ENCODE data around the gene MZT2B.
"Not testable (repeated sequence)": the region's sequence is repeated elsewhere in the genome, so short reads cannot be mapped to it uniquely, and the experiment has no call there.

MZT2B gene

DNA sequence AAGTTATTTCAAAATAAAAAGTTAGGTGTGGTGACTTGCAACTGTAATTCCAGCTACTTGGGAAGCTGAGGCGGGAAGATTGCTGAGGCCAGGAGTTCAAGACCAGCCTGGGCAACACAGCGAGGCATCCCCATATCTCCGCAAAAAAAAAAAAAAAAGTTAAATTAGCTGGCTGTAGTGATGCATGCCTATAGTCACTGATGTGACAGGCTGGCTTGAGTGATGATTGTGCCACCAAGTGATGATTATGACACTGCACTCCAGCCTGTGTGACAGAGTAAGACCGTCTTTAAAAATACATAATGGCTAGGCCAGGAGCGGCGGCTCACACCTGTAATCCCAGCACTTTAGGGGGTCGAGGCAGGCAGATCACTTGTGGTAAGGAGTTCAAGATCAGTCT lies 12.2 kb upstream of the MZT2B start:
- TF ChIP-seq, protein P1, sequence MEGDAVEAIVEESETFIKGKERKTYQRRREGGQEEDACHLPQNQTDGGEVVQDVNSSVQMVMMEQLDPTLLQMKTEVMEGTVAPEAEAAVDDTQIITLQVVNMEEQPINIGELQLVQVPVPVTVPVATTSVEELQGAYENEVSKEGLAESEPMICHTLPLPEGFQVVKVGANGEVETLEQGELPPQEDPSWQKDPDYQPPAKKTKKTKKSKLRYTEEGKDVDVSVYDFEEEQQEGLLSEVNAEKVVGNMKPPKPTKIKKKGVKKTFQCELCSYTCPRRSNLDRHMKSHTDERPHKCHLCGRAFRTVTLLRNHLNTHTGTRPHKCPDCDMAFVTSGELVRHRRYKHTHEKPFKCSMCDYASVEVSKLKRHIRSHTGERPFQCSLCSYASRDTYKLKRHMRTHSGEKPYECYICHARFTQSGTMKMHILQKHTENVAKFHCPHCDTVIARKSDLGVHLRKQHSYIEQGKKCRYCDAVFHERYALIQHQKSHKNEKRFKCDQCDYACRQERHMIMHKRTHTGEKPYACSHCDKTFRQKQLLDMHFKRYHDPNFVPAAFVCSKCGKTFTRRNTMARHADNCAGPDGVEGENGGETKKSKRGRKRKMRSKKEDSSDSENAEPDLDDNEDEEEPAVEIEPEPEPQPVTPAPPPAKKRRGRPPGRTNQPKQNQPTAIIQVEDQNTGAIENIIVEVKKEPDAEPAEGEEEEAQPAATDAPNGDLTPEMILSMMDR (conservative IDR thresholded peaks at IDR 0.05): no peak
- no peak overlapping the region for H3K27ac ChIP-seq

- not testable (repeated sequence) for H3K27ac ChIP-seq
Observed at GRCh38 chr2:130174866-130175265, 7.2 kb upstream of the MZT2B start.

DNA sequence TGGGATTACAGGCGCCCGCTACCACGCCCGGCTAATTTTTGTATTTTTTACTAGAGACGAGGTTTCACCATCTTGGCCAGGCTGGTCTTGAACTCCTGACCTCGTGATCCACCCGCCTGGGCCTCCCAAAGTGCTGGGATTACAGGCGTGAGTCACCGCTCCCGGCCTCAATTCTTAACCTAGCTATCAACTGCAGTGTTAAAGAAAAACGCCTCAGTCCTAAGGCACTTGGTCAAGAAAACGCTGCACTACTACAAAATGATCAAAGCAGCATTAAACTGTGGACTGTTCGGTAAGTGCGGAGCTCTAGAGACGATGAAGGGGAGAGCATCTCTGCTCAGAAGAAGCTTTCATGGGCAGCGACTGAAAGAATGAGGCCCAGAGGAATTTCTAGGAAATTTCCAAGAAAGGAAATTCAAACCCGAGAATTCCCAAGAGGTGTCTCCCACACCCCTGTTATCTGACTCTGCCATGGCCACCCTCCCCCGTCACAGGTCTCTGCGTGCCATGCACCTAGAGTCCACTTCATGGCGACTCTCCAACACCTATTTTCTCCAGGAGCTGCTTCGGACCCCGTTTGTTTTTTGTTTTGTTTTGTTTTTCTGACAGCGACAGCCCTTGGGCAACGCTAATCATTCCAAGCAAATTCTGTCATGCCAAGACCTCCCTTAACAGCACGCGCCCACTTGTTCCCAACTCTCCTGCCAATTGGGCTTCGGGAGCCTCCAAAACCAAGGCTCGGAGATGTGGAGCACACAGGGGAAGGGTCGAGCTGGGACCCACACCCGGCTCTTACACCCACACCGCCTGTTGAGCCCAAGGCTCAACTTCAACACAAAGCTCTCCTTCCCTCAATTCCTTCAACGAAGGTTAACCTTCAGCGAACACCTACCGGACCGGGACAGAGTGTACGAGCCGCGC lies 1.4 kb upstream of the MZT2B start:
- H3K27ac ChIP-seq: peak overlapping the region; percentile 73

DNA sequence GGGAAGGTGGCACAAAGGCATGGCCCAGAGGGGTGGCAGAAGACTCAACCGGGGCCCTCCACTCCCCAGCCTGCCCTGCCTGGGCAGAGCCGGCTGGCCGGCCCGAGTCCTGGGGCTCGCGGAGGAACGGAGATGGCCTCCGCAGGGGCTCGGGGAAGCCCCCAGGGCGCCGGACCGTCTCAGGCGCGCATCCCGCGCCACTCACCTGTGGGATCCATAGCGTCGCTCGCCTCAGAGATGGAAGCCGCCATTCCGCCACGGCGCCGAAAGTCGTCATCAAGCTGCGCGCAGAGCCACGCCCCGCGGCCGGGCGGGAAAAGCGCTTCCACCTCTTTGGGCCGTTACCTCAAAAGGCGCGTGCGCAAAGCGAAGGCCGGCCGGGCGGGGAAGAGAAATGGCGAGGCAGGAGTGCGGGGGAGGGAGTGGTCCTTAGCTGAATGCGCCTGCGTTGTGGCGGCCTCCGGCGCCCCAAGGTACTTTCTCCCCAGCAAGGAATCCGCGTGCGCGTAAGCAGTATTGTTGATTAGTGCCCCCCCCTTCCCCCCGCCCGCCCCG lies 660 bp upstream of the MZT2B start, which contains the start of gene SMPD4:
SMPD4 (minus strand) TSS at position 278 of the 555 bp plus-strand sequence. CDS start 5,010 bp downstream, outside the sequence.
- H3K27ac ChIP-seq: peak within 1 kb of the TSS; percentile 73
- TF ChIP-seq, protein P1 (conservative IDR thresholded peaks at IDR 0.05): no peak

- H3K27ac ChIP-seq: peak overlapping the region; percentile 73
Observed at GRCh38 chr2:130182826-130183511, 907 bp downstream of the MZT2B start.

DNA sequence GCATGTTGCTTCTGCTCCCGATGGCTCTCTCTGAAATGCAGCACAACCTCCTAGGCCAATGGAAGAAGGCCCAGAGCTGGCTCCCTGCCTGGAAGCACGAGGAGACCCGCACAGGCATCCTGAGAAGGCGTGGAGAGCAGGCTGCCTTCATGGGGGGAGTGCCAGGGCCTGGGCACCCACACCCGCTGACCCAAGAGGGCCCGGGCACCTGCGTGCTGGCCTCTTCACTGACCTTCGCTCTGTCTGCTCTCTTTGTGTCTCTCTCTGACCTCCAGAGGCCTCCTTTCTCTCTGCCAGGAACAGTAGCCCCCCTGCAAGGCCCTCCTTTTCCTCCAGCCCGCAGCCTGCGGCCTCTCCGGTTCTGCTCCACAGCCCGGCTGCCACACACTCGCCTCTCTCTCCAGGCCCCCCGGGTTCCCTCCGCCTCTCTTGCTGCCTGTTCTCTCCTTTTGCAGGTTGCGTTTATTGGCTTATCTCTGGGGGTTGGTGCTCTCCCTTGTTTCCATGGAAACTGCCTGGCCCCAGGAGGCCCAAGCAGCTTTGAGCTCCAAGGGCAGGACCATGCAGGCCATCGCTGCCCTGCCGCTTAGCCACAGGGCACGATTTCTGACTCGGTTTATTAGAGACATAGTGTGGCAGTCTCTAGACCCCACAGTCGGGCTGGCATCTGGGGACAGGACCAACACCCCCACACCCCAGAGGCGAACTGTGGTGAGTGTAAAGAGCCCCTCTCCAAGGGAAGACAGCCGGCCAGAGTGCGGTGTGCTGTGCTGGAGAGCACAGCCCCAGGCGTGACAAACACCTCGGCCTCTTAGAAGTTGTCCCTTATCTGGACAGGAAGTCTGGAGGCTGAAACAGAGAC lies 1.7 kb downstream of the MZT2B start:
- TF ChIP-seq, protein P1 (conservative IDR thresholded peaks at IDR 0.05): no peak
- peak overlapping the region; percentile 73; the same call in 1 of the 2 replicates for H3K27ac ChIP-seq

DNA sequence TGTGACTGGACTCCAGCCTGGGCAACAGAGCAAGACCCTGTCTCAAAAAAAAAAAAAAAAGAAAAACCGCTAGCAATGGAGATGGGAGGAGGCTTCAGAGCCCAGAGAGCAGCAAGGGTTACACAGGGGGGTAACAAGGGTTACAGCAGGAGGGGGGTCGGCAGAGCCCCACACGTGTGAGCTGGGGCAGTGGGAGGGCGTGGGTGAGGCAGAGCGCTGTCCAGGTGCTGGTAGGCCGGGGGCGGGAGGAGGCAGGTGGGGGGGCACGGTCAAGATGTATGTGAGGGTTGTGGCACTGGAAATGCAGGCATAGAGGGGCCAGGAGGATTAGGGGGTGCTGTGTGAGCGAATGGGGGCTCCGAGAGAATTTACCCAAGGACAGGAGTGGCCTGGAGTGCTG lies 3.4 kb downstream of the MZT2B start:
- no peak overlapping the region for H3K27ac ChIP-seq
- TF ChIP-seq, protein P1 (conservative IDR thresholded peaks at IDR 0.05): no peak

DNA sequence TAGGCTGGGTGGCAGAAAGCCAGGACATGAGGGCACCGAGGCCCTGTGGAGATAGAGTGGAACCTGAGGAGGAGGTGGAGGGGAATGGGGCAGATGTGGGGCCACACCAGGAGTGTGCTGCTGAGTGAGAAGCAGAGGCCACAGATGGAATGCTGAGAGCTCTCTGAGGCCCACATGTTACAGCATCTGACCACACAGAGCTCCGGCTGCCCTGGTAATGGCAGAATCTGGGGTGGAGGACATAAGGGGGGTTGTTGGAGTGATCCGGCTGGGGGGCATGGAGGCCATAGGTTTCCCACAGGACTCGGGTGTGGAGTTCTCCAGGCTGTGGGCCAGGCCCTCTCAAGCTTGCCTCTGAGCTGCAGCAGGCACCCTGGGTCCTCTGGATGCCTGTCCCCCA lies 3.8 kb downstream of the MZT2B start:
- H3K27ac ChIP-seq: no peak overlapping the region
- TF ChIP-seq, protein P1 (conservative IDR thresholded peaks at IDR 0.05): no peak
